ENCODE measurements around the gene CD46. TPM values are rescaled to one million over a fixed set of nuclear protein-coding genes. Genes with fewer than 3 reads are reported as not detected.

Gene CD46
- polyA plus RNA-seq, 1 donor from 2014 or later = 393 TPM

GRCh38 chr1:207805841-207806421, 54.1 kb downstream of the CD46 start:
- H4K20me1 ChIP-seq (ENCODE audit: insufficient read depth) = no peaks in the 10 kb centered on the region
- H3F3A ChIP-seq (ENCODE audit: insufficient read depth, low read length, poor library complexity, severe bottlenecking) = no peaks in the 10 kb centered on the region
- no peaks in the 10 kb centered on the region for H3K9me2 ChIP-seq (ENCODE audit: insufficient read depth, low read length)
- H3K9ac ChIP-seq (ENCODE audit: low read length) = no peak overlapping the region
- TF ChIP-seq REST (IDR thresholded peaks at IDR 0.05; ENCODE audit: borderline replicate concordance) (no peak), EZH2 (IDR thresholded peaks at IDR 0.05; ENCODE audit: borderline replicate concordance, insufficient read depth, low read length, poor library complexity, severe bottlenecking) (no peak)
- no peaks in the 10 kb centered on the region for H3K9me3 ChIP-seq (ENCODE audit: low read length)
- H3K27ac ChIP-seq (ENCODE audit: low read length) = no peak overlapping the region
- H3K36me3 ChIP-seq (ENCODE audit: insufficient read depth, low read length) = no peaks in the 10 kb centered on the region
- H3K79me2 ChIP-seq (replicated peaks; ENCODE audit: insufficient read depth, low read length) = no peaks in the 10 kb centered on the region
- no peak overlapping the region for H3K4me3 ChIP-seq (ENCODE audit: low read length)
- H3K4me2 ChIP-seq (ENCODE audit: low read length) = no peak overlapping the region
- no peaks in the 10 kb centered on the region for H3K27me3 ChIP-seq (ENCODE audit: insufficient read depth, low read depth, low read length)
- no peak overlapping the region for H2AFZ ChIP-seq (ENCODE audit: low read depth, low read length)

GRCh38 chr1:207806531-207807325, 54.9 kb downstream of the CD46 start:
- no peaks in the 10 kb centered on the region for H3K9me3 ChIP-seq (ENCODE audit: low read length)
- no peak overlapping the region for H3K27ac ChIP-seq (ENCODE audit: low read length)
- no peaks in the 10 kb centered on the region for H3F3A ChIP-seq (ENCODE audit: insufficient read depth, low read length, poor library complexity, severe bottlenecking)
- H4K20me1 ChIP-seq (ENCODE audit: insufficient read depth) = no peaks in the 10 kb centered on the region
- H3K4me2 ChIP-seq (ENCODE audit: low read length) = no peak overlapping the region
- H3K79me2 ChIP-seq (replicated peaks; ENCODE audit: insufficient read depth, low read length) = no peaks in the 10 kb centered on the region
- H3K4me3 ChIP-seq (ENCODE audit: low read length) = no peak overlapping the region
- H3K27me3 ChIP-seq (ENCODE audit: insufficient read depth, low read depth, low read length) = no peaks in the 10 kb centered on the region
- TF ChIP-seq CTCF (IDR thresholded peaks at IDR 0.05; ENCODE audit: poor library complexity, severe bottlenecking) (no peak), TAF1 (IDR thresholded peaks at IDR 0.05; ENCODE audit: low read depth) (no peak), SMC3 (conservative IDR thresholded peaks at IDR 0.05; ENCODE audit: poor library complexity) (no peak), EP300 (conservative IDR thresholded peaks at IDR 0.05; ENCODE audit: poor library complexity, severe bottlenecking) (no peak), RAD21 (conservative IDR thresholded peaks at IDR 0.05) (no peak), REST (IDR thresholded peaks at IDR 0.05; ENCODE audit: borderline replicate concordance) (no peak), MXI1 (conservative IDR thresholded peaks at IDR 0.05; ENCODE audit: poor library complexity, severe bottlenecking) (no peak), EZH2 (IDR thresholded peaks at IDR 0.05; ENCODE audit: borderline replicate concordance, insufficient read depth, low read length, poor library complexity, severe bottlenecking) (no peak), POLR2AphosphoS5 (IDR thresholded peaks at IDR 0.05) (no peak)
- no peaks in the 10 kb centered on the region for H3K9me2 ChIP-seq (ENCODE audit: insufficient read depth, low read length)
- H3K9ac ChIP-seq (ENCODE audit: low read length) = no peak overlapping the region
- no peak overlapping the region for H2AFZ ChIP-seq (ENCODE audit: low read depth, low read length)
- H3K36me3 ChIP-seq (ENCODE audit: insufficient read depth, low read length) = no peaks in the 10 kb centered on the region

Measured in neural cell (in vitro differentiated cells).